ENCODE measurements around the gene NOP14. TPM values are rescaled to one million over a fixed set of nuclear protein-coding genes. Genes with fewer than 3 reads are reported as not detected.

Gene NOP14
- total and polyA plus RNA-seq, 2 of the 8 experiments (the other 6 are each of a cell fraction or from before 2014, with no cell fraction given) = 8.6 to 45.3 TPM

DNA sequence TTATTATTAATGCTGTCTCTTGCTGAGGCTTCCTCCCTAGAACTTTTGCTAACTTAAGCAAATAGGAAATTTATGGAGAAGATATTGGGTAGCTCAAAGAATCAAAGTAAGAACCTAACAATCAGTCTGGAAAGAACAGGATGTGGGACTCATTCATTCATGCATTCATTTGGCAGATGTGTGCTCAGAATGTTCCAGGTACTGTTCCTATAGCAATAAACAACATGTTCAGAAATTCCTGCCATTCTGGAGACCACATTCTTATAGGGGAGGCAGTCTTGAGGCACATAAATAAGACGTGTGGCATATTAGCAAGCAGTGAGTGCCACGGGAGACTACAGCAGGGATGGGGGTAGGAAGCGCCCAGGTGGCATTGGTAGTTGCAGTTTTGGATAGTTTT lies 5.2 kb upstream of the NOP14 start (continued):
- TF ChIP-seq BRCA1 (IDR thresholded peaks at IDR 0.05; ENCODE audit: low read depth, low read length) (no peak), TBP (IDR thresholded peaks at IDR 0.05; ENCODE audit: low read depth, low read length) (no peak), POLR2A (IDR thresholded peaks at IDR 0.05; ENCODE audit: control extremely low read depth in 1 of 2, low read depth in 2 of 2, low read length in 2 of 2) (no peak), KDM1A (IDR thresholded peaks at IDR 0.05; ENCODE audit: borderline replicate concordance, low read length) (no peak), POLR2AphosphoS5 (IDR thresholded peaks at IDR 0.05; ENCODE audit: low read depth, low read length) (no peak)
